Measurements from ENCODE around the gene PLA2G4F.

Gene PLA2G4F

GRCh38 chr15:42156243-42156922, at the start of gene PLA2G4F:
Gene PLA2G4F, minus strand, starts transcription at chr15:42156636. Its CDS starts 87 bp downstream, at chr15:42156549.
- DNase-seq: no peak

GRCh38 chr15:42203891-42204290, 47.5 kb upstream of the PLA2G4F start:
- no peak for DNase-seq

- DNase-seq: no peak
These were observed 46.2 kb upstream of the PLA2G4F start for GRCh38 chr15:42202653-42203052.

- DNase-seq: no peak
These were observed 45.4 kb upstream of the PLA2G4F start for GRCh38 chr15:42201801-42202200.

GRCh38 chr15:42199126-42199525, 42.7 kb upstream of the PLA2G4F start:
- no peak for DNase-seq

GRCh38 chr15:42198516-42198915, 42.1 kb upstream of the PLA2G4F start:
- no peak for DNase-seq

- no peak for DNase-seq
These were observed 38.1 kb upstream of the PLA2G4F start for GRCh38 chr15:42194513-42194912.

- DNase-seq: no peak
These were observed 36.9 kb upstream of the PLA2G4F start for GRCh38 chr15:42193383-42193782.

GRCh38 chr15:42191610-42192346, 35.3 kb upstream of the PLA2G4F start:
- DNase-seq: no peak

GRCh38 chr15:42190370-42190769, 33.9 kb upstream of the PLA2G4F start:
- no peak for DNase-seq

- no peak for DNase-seq
These were observed 29.4 kb upstream of the PLA2G4F start for GRCh38 chr15:42185801-42186200.

GRCh38 chr15:42184736-42185135, 28.3 kb upstream of the PLA2G4F start:
- DNase-seq: no peak

- no peak for DNase-seq
These were observed 27.9 kb upstream of the PLA2G4F start for GRCh38 chr15:42184296-42184695.

GRCh38 chr15:42182961-42183360, 26.5 kb upstream of the PLA2G4F start:
- no peak for DNase-seq

GRCh38 chr15:42182328-42182886, 26.0 kb upstream of the PLA2G4F start:
- DNase-seq: no peak

- no peak for DNase-seq
These were observed 21.6 kb upstream of the PLA2G4F start for GRCh38 chr15:42178056-42178455.

- no peak for DNase-seq
These were observed 19.2 kb upstream of the PLA2G4F start for GRCh38 chr15:42175671-42176070.

GRCh38 chr15:42172475-42172874, 16.0 kb upstream of the PLA2G4F start:
- DNase-seq: no peak

GRCh38 chr15:42171795-42172194, 15.4 kb upstream of the PLA2G4F start:
- no peak for DNase-seq

- peak in 1 of 2 donors; percentile 2 for DNase-seq
These were observed 14.7 kb upstream of the PLA2G4F start for GRCh38 chr15:42171122-42171521.

- no peak for DNase-seq
These were observed 9.9 kb upstream of the PLA2G4F start for GRCh38 chr15:42166225-42166940.

- no peak for DNase-seq
These were observed 8.7 kb upstream of the PLA2G4F start for GRCh38 chr15:42165106-42165505.

- DNase-seq: no peak
These were observed 7.6 kb upstream of the PLA2G4F start for GRCh38 chr15:42163947-42164550.

Data from CD4-positive, alpha-beta T cell treated with Interferon alpha-2 for 1 hour (primary cell).